Transverse colon (tissue), 4 donors: Measurements from ENCODE around the gene GOLGA6L10.

Experiments used
- CTCF ChIP-seq, 5 experiments: fragments of 200-600 bp in 3 of 5; fragments of 450-650 bp in 2 of 5; sonication (generic) in 3 of 5; IDR thresholded peaks; 1 replicate in 2 of 5; 2 replicates in 3 of 5; pipeline ENCODE4 v1.5.1; 2016 to 2017; ENCODE audit warnings: antibody characterized with exemption in 5 of 5, inconsistent platforms in 3 of 5, mild to moderate bottlenecking in 2 of 5, moderate library complexity in 1 of 5
- POLR2A ChIP-seq: fragments of 450-650 bp; IDR thresholded peaks from one replicate; pipeline ENCODE4 v1.6.1; 2016; ENCODE audit warnings: antibody characterized with exemption, mild to moderate bottlenecking, moderate library complexity
- POLR2AphosphoS5 ChIP-seq, 3 donors: sonication (generic); formaldehyde crosslinking; IDR thresholded peaks; one replicate each; pipeline ENCODE4 v1.6.1; 2016; ENCODE audit warnings: antibody characterized with exemption in 3 of 3

DNA sequence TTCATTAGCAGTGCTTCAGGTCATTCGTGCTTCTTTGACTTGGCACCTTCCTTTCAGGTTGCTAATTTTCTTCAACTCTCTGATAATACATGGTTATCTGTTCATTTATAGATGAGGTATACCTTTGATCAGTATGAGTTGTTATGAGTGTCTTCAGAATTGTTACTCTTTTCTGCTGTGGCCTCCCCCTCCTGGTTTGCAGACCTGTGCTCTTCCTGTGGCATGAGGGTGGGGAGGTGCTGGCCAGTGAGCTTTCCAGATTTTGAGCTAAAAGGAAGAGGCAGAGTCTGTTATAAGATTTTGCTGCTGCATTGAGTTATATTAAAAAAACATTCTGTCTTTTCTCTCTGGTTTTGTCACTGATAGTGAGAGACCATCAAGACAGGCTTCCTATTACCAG, 49.5 kb upstream of the GOLGA6L10 start:
- TF ChIP-seq POLR2A, result no peak
- no peak for TF ChIP-seq POLR2AphosphoS5 (IDR thresholded peaks at IDR 0.05)
- TF ChIP-seq CTCF (IDR thresholded peaks at IDR 0.05), result no peak
